HepG2 (cell line): ENCODE measurements around the gene FRMD5. TPM values are rescaled to one million over a fixed set of nuclear protein-coding genes. Genes with fewer than 3 reads are reported as not detected.
A peak's percentile ranks its signal among the peaks of the same experiment; 100 is the strongest.

Experiments used
- ATAC-seq: fragments of 200-7000 bp; cut with Tn5 transposase; 3 replicates; pipeline ENCODE4 v1.9.1; 2020; ENCODE audit warnings: mild to moderate bottlenecking, moderate library complexity
- BruUV-seq: library from RNA; stranded (reverse); fragments of 400-500 nt; replicated peaks from 2 replicates; lab custom pipeline; 2021; lab: Mats Ljungman, UMichigan
- CTCF ChIA-PET: fragments of 300-600 bp; formaldehyde crosslinking; extraction: SDS; loops from one replicate; lab custom pipeline; 2021; ENCODE audit warnings: low total read pairs, inconsistent platforms, low intra/inter-chr PET ratio; lab: Yijun Ruan, JAX
- POLR2A ChIA-PET: fragments of 350-600 bp; sonication (Branson Sonifier 250); formaldehyde crosslinking; loops from one replicate; lab custom pipeline; 2020; ENCODE audit warnings: antibody characterized with exemption, inconsistent platforms; lab: Yijun Ruan, JAX
- DNase-seq: peaks from one replicate; pipeline ENCODE4 v3.0.0-alpha.2; 2015; ENCODE audit warnings: low spot score
- FAIRE-seq: peaks from 3 replicates; lab custom pipeline; 2011; peaks lifted over from hg19 to GRCh38; lab: Jason Lieb, UNC
- H2AFZ ChIP-seq: one replicate; pipeline ENCODE4 v1.6.1; 2011; ENCODE audit warnings: low read length, inconsistent platforms
- H3K27ac ChIP-seq: fragments of 300-600 bp; 3 replicates; pipeline ENCODE4 v1.8.0; 2011; ENCODE audit warnings: mixed run types, mild to moderate bottlenecking, mixed read lengths, low read length, inconsistent platforms; ENCODE audit not compliant: insufficient read depth; ENCODE audit errors: extremely low read length
- H3K27me3 ChIP-seq, 2 experiments: fragments of 200-600 bp in 1 of 2; 2 replicates in 1 of 2; 3 replicates in 1 of 2; pipeline versions ENCODE4 v1.6.0 to v1.8.0; 2011; ENCODE audit warnings: low read length in 2 of 2, mild to moderate bottlenecking in 2 of 2, moderate library complexity in 2 of 2, inconsistent platforms in 1 of 2; ENCODE audit not compliant: insufficient read depth in 2 of 2, control insufficient read depth in 1 of 2
- H3K36me3 ChIP-seq, 2 experiments: fragments of 200-600 bp in 1 of 2; replicated peaks in 1 of 2; 2 replicates in 1 of 2; 3 replicates in 1 of 2; pipeline versions ENCODE4 v1.5.1 to v1.8.0; 2011; ENCODE audit warnings: low read length in 2 of 2, inconsistent platforms in 1 of 2; ENCODE audit not compliant: insufficient read depth in 2 of 2, control insufficient read depth in 1 of 2
- H3K4me1 ChIP-seq: 2 replicates; pipeline ENCODE4 v1.5.1; 2012; ENCODE audit warnings: low read length, inconsistent platforms; ENCODE audit not compliant: insufficient read depth
- H3K4me2 ChIP-seq: 2 replicates; pipeline ENCODE4 v1.6.0; 2011; ENCODE audit warnings: low read depth, low read length, inconsistent platforms
- H3K4me3 ChIP-seq, 3 experiments: fragments of 200-600 bp in 1 of 3; sonication (generic), shearing (Covaris generic) in 1 of 3; replicated peaks in 1 of 3; 2 replicates each; pipeline ENCODE4 v1.5.1; 2011 to 2016; ENCODE audit warnings: low read length in 3 of 3, inconsistent platforms in 2 of 3, low read depth in 2 of 3, mild to moderate bottlenecking in 2 of 3, control low read depth in 1 of 3, mixed read lengths in 1 of 3; ENCODE audit not compliant: insufficient read depth in 1 of 3
- H3K79me2 ChIP-seq: one replicate; pipeline ENCODE4 v1.6.1; 2011; ENCODE audit warnings: low read length, inconsistent platforms; ENCODE audit not compliant: insufficient read depth
- H3K9ac ChIP-seq: 2 replicates; pipeline ENCODE4 v1.6.0; 2011; ENCODE audit warnings: mild to moderate bottlenecking, low read depth, low read length, inconsistent platforms; ENCODE audit not compliant: insufficient read depth
- H3K9me3 ChIP-seq: 2 replicates; pipeline ENCODE4 v1.5.1; 2012; ENCODE audit warnings: mild to moderate bottlenecking, low read length
- H4K20me1 ChIP-seq: 2 replicates; pipeline ENCODE4 v1.6.0; 2011; ENCODE audit warnings: inconsistent platforms, mild to moderate bottlenecking, low read length, moderate library complexity; ENCODE audit not compliant: insufficient read depth
- ASH2L ChIP-seq: fragments of 300-600, 200-600 bp; sonication (generic); IDR thresholded peaks from 2 replicates; pipeline ENCODE4 v1.7.0; 2017; ENCODE audit warnings: low read depth, mild to moderate bottlenecking, moderate library complexity, mixed read lengths, low read length; ENCODE audit not compliant: insufficient read length
- GZF1 ChIP-seq: sonication (generic); formaldehyde crosslinking; IDR thresholded peaks from 2 replicates; pipeline ENCODE4 v1.5.1; 2020; ENCODE audit warnings: mild to moderate bottlenecking, missing genetic modification reagents
- IRX3 ChIP-seq: sonication (generic); formaldehyde crosslinking; IDR thresholded peaks from 2 replicates; pipeline ENCODE4 v1.8.1; 2023; ENCODE audit warnings: mild to moderate bottlenecking, low read depth, missing genetic modification reagents, borderline replicate concordance
- KDM2A ChIP-seq: sonication (generic); formaldehyde crosslinking; IDR thresholded peaks from 2 replicates; pipeline ENCODE4 v1.4.0; 2020; ENCODE audit warnings: low read depth, missing genetic modification reagents, borderline replicate concordance
- MYNN ChIP-seq: sonication (generic); formaldehyde crosslinking; IDR thresholded peaks from 2 replicates; pipeline ENCODE4 v1.4.0; 2020; ENCODE audit warnings: mild to moderate bottlenecking, low read depth, missing genetic modification reagents
- PTBP1 ChIP-seq: fragments of 200-400 bp; formaldehyde crosslinking; IDR thresholded peaks from 2 replicates; pipeline ENCODE4 v1.6.1; 2018; ENCODE audit warnings: low read length, low read depth; ENCODE audit not compliant: poor library complexity, severe bottlenecking
- RERE ChIP-seq: IDR thresholded peaks from 2 replicates; pipeline ENCODE4 v1.6.1; 2016; ENCODE audit warnings: low read depth, missing genetic modification reagents, missing compliant biosample characterization
- RNF219 ChIP-seq: sonication (generic); formaldehyde crosslinking; IDR thresholded peaks from 2 replicates; pipeline ENCODE4 v1.5.0; 2020; ENCODE audit warnings: mild to moderate bottlenecking, missing genetic modification reagents
- THRA ChIP-seq: sonication (generic); formaldehyde crosslinking; IDR thresholded peaks from 2 replicates; pipeline ENCODE4 v1.4.0; 2020; ENCODE audit warnings: missing genetic modification reagents, borderline replicate concordance
- ZBTB38 ChIP-seq: sonication (generic); formaldehyde crosslinking; IDR thresholded peaks from 2 replicates; pipeline ENCODE4 v1.5.1; 2020; ENCODE audit warnings: mild to moderate bottlenecking, missing genetic modification reagents
- ZNF138 ChIP-seq: sonication (generic); formaldehyde crosslinking; IDR thresholded peaks from 2 replicates; pipeline ENCODE4 v1.5.0; 2020; ENCODE audit warnings: mild to moderate bottlenecking, low read depth, missing genetic modification reagents
- ZNF143 ChIP-seq: sonication (generic); formaldehyde crosslinking; IDR thresholded peaks from 2 replicates; pipeline ENCODE4 v1.4.0; 2020; ENCODE audit warnings: missing genetic modification reagents
- ZNF335 ChIP-seq: sonication (generic); formaldehyde crosslinking; IDR thresholded peaks from 2 replicates; pipeline ENCODE4 v1.4.0; 2020; ENCODE audit warnings: missing genetic modification reagents
- ZNF546 ChIP-seq: sonication (generic); formaldehyde crosslinking; conservative IDR thresholded peaks from 2 replicates; pipeline ENCODE4 v1.8.1; 2023; ENCODE audit warnings: mild to moderate bottlenecking, missing genetic modification reagents
- ZNF670 ChIP-seq: sonication (generic); formaldehyde crosslinking; IDR thresholded peaks from 2 replicates; pipeline ENCODE4 v1.8.0; 2022; ENCODE audit warnings: mild to moderate bottlenecking, missing genetic modification reagents, borderline replicate concordance
- ZNF740 ChIP-seq: sonication (generic); formaldehyde crosslinking; IDR thresholded peaks from 2 replicates; pipeline ENCODE4 v1.4.0; 2020; ENCODE audit warnings: missing genetic modification reagents
- WGBS: methylation state at CpG from one replicate; pipeline ENCODE4 v1.1.6; 2017; ENCODE audit warnings: low lambda C conversion rate; 5-methylcytosine and 5-hydroxymethylcytosine counted together
- in situ Hi-C: cut with HindIII; loops from 2 replicates; pipeline ENCODE4 v1.10.0; 2017; ENCODE audit warnings: low pct_unique_long_range_greater_than_20kb; ENCODE audit not compliant: extremely low pct_ligation_motif_present
- intact Hi-C: fragments of 100-400 bp; cut with micrococcal nuclease; formaldehyde crosslinking; loops from one replicate; pipeline ENCODE4 v1.10.0; 2022; ENCODE audit not compliant: unreplicated experiment
- polyA plus RNA-seq, 8 experiments: library from polyadenylated mRNA; depleted of rRNA in 3 of 8; stranded (reverse) in 7 of 8; unstranded in 1 of 8; fragments of >200 nt; fragmentation: Illumina TruSeq in 4 of 8; extraction: Trizol in 4 of 8; gene quantifications; 2 replicates each; pipeline versions ENCODE4 v1.2.1 to v1.2.3, GENCODE V29; 2011 to 2016; ENCODE audit warnings: low read depth in 4 of 8, missing spikeins in 1 of 8, mixed read lengths in 1 of 8; ENCODE audit not compliant: insufficient read depth in 1 of 8
- total RNA-seq, 5 experiments: library from RNA; depleted of rRNA; stranded (reverse); fragments of >200 nt; fragmentation: Illumina TruSeq; extraction: Trizol; gene quantifications; 2 replicates each; pipeline ENCODE4 v1.2.3, GENCODE V29; 2016; ENCODE audit warnings: low read depth in 1 of 5

FRMD5 gene
- total and polyA plus RNA-seq, 2 of the 13 experiments (the other 11 are each of a cell fraction or from before 2014, with no cell fraction given) = 0.93 to 1.5 TPM

- H3K4me3 ChIP-seq = no peak overlapping the region
- H3K4me2 ChIP-seq = no peak overlapping the region
- in situ Hi-C loops = no loop called here
- no peak for ATAC-seq
- no peak overlapping the region for H3K9ac ChIP-seq
- no peak for FAIRE-seq
- no peak overlapping the region for H2AFZ ChIP-seq
- intact Hi-C loops = no loop called here
- POLR2A ChIA-PET = no interaction called here
- BruUV-seq = no TSS peak
- no peak overlapping the region for H3K27ac ChIP-seq
- CTCF ChIA-PET = no interaction called here
- H4K20me1 ChIP-seq = no peaks in the 10 kb centered on the region
- H3K4me1 ChIP-seq = no peaks in the 10 kb centered on the region
- H3K36me3 ChIP-seq = no peaks in the 10 kb centered on the region
- no peaks in the 10 kb centered on the region for H3K9me3 ChIP-seq
- H3K27me3 ChIP-seq = no peaks in the 10 kb centered on the region
- WGBS = 18% methylated on average over 1 of the region's 1 CpG
- H3K79me2 ChIP-seq = no peaks in the 10 kb centered on the region
- DNase-seq = peak; percentile 25
- TF ChIP-seq PTBP1 (no peak), ZNF143 (CRISPR knock-in tag) (no peak), THRA (no peak), IRX3 (CRISPR knock-in tag) (no peak), ZNF138 (CRISPR knock-in tag) (no peak), ZNF546 (CRISPR knock-in tag) (no peak), ZNF335 (CRISPR knock-in tag) (no peak), ZBTB38 (CRISPR knock-in tag) (no peak), ASH2L (no peak), KDM2A (CRISPR knock-in tag) (no peak), GZF1 (CRISPR knock-in tag) (no peak), ZNF740 (CRISPR knock-in tag) (no peak), RNF219 (CRISPR knock-in tag) (no peak), MYNN (no peak), ZNF670 (no peak), RERE (CRISPR knock-in tag) (no peak)
Measured at GRCh38 chr15:44101944-44102343, 93.1 kb downstream of the FRMD5 start.
